IPS-18c (cell line): ENCODE measurements around the gene ENDOD1.
"Not testable (repeated sequence)": the region's sequence is repeated elsewhere in the genome, so short reads cannot be mapped to it uniquely, and the experiment has no call there.

Experiments
- H3K4me3 ChIP-seq: 2 replicates; pipeline ENCODE4 v1.7.0; 2013; ENCODE audit warnings: low read depth, mild to moderate bottlenecking, low read length, moderate library complexity; ENCODE audit not compliant: insufficient read depth
- H3K9me3 ChIP-seq: one replicate; pipeline ENCODE4 v1.6.1; 2013; ENCODE audit warnings: mild to moderate bottlenecking, low read length, moderate library complexity; ENCODE audit not compliant: control insufficient read depth, insufficient read depth

The ENDOD1 gene

DNA sequence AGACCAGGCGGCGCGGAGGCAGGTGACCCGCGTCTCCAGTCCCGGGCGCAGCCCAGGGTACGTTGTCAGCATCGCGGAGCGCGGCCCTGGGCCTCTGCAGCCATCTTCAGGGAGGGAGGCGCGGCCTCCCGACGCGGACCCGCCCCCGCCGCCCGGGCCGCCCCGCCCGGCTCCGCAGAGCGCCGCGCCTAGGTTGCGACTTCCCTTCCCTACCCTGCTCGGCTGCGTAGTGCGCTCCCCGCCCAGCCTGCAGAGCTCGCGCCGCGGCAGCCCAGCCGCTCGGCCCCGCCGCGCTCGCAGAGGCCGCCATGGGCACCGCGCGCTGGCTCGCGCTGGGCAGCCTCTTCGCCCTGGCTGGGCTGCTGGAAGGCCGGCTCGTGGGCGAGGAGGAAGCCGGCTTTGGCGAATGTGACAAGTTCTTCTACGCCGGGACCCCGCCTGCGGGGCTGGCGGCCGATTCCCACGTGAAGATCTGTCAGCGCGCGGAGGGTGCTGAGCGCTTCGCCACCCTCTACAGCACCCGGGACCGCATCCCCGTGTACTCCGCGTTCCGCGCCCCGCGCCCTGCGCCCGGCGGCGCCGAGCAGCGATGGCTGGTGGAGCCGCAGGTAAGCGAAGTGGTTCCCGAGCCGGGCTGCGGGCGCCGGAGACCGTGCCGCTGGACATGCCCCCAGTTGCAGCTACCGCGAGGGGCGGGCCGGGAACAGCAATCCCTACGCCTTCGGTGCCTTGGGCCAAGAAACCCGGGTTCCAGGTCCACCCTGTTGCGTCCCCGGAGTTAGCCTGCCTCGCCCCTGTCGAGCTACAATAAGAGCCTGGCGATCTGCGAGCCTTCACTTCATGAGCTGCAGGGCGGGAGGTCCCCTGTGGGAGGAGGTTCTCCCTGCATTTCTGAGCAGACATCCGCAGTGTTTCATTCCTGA is at the start of gene ENDOD1:
Gene ENDOD1 (plus strand): TSS at position 227 of the 923 bp plus-strand sequence. CDS start 82 bp downstream, at position 309.
- Histone ChIP-seq H3K4me3 (peak within 1 kb of the TSS; percentile 79), H3K9me3 (no peaks in the 10 kb centered on the region)

GRCh38 chr11:95042239-95042638 is 47.4 kb upstream of the ENDOD1 start:
- no peak overlapping the region for H3K4me3 ChIP-seq
- no peaks in the 10 kb centered on the region for H3K9me3 ChIP-seq

GRCh38 chr11:95042906-95043305 is 46.7 kb upstream of the ENDOD1 start:
- Histone ChIP-seq H3K4me3 (no peak overlapping the region), H3K9me3 (no peaks in the 10 kb centered on the region)

- Histone ChIP-seq H3K4me3 (no peak overlapping the region), H3K9me3 (no peaks in the 10 kb centered on the region)
Observed at GRCh38 chr11:95044010-95044409, 45.6 kb upstream of the ENDOD1 start.

- no peak overlapping the region for H3K4me3 ChIP-seq
Observed at GRCh38 chr11:95045812-95046211, 43.8 kb upstream of the ENDOD1 start.

DNA sequence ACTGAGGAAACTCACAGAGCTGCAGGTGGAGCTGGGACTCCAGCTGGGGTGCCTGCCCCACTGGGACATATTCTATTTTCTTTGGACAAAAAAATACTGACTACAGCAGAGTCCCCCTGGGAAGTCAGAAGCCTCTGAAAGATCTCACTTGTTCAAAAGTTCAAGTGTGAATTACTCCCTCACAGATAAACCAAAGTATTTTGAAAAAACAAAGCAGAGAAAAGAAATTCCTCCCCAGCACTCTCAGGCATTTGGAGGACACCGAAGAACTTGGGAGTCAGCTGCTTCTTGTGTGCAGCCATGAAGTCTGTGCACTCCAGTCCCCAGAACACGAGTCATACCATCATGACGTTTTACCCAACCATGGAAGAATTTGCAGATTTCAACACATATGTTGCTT is 40.5 kb upstream of the ENDOD1 start, which contains the start of gene KDM4F:
Gene KDM4F (plus strand): TSS at position 301 of the 400 bp plus-strand sequence.
- not testable (repeated sequence) for H3K9me3 ChIP-seq, H3K4me3 ChIP-seq

More at GRCh38 chr11:95045812-95046211, 43.8 kb upstream of the ENDOD1 start:
- H3K9me3 ChIP-seq, result no peaks in the 10 kb centered on the region

- Histone ChIP-seq H3K4me3 (no peak overlapping the region), H3K9me3 (no peaks in the 10 kb centered on the region)
Observed at GRCh38 chr11:95050595-95051202, 38.9 kb upstream of the ENDOD1 start.

GRCh38 chr11:95054356-95054755 is 35.3 kb upstream of the ENDOD1 start:
- Histone ChIP-seq H3K4me3 (no peak overlapping the region), H3K9me3 (no peaks in the 10 kb centered on the region)

DNA sequence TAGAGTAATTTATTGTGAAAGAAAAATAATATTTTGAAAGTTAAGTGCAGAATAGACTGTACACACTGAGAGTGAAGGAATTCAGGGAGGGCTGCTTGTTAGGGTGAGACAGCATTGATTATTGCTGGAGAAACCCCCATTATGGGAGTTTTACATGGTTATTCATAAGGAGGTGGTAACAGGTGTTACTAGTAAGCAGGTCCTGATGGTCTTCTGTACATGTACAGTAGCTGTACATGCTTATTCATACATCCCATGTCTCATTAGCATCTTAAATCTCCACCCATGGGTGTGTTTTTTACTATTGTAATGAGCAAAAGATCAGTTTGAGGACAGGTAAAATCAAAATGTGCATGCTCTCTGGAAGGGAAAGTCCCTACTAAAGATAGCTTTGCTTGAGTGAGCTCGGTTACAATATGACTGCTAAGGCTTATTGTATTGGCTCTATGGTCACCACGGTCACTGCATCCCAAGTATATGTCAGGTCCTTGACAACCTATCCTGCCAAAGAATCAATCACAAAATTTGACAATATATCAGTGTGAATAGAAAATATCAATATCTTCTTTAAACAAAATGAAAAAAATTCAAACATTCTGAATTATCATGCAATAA is 34.3 kb upstream of the ENDOD1 start:
- Histone ChIP-seq H3K4me3 (no peak overlapping the region), H3K9me3 (no peaks in the 10 kb centered on the region)

GRCh38 chr11:95057959-95058358 is 31.7 kb upstream of the ENDOD1 start:
- Histone ChIP-seq H3K9me3 (no peaks in the 10 kb centered on the region), H3K4me3 (no peak overlapping the region)

GRCh38 chr11:95058621-95059020 is 31.0 kb upstream of the ENDOD1 start:
- H3K9me3 ChIP-seq, result no peaks in the 10 kb centered on the region
- no peak overlapping the region for H3K4me3 ChIP-seq

DNA sequence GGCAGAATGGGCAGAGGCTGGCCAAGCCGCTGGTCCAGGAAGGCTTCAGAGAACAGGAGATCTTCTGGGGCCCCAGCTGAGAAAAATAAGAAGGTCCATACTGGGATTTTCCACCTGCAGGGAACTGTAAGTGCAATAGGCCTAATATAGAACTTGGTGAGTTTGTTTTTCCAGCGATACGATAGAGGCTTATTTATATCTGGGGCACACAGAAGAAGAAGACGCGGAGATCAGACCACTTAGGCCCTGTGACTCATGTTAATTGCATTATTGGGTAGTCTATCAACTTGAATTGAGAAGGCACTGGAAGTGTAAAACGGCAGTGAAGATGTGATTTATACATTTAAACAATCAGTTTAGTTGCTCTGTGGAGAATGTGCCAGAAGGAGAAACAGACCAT is 30.6 kb upstream of the ENDOD1 start:
- H3K4me3 ChIP-seq, result no peak overlapping the region
- no peaks in the 10 kb centered on the region for H3K9me3 ChIP-seq

GRCh38 chr11:95065336-95065735 is 24.3 kb upstream of the ENDOD1 start:
- Histone ChIP-seq H3K9me3 (peaks cover 3% of the 10 kb centered on the region), H3K4me3 (no peak overlapping the region)

- H3K4me3 ChIP-seq, result peak within 1 kb of the TSS; percentile 82
- peaks cover 3% of the 10 kb centered on the region for H3K9me3 ChIP-seq
Observed at GRCh38 chr11:95066716-95067038, 23.0 kb upstream of the ENDOD1 start, which contains the start of gene SRSF8. TSS of gene SRSF8 (plus strand) at chr11:95066919. CDS start at chr11:95067227, 308 bp downstream.

DNA sequence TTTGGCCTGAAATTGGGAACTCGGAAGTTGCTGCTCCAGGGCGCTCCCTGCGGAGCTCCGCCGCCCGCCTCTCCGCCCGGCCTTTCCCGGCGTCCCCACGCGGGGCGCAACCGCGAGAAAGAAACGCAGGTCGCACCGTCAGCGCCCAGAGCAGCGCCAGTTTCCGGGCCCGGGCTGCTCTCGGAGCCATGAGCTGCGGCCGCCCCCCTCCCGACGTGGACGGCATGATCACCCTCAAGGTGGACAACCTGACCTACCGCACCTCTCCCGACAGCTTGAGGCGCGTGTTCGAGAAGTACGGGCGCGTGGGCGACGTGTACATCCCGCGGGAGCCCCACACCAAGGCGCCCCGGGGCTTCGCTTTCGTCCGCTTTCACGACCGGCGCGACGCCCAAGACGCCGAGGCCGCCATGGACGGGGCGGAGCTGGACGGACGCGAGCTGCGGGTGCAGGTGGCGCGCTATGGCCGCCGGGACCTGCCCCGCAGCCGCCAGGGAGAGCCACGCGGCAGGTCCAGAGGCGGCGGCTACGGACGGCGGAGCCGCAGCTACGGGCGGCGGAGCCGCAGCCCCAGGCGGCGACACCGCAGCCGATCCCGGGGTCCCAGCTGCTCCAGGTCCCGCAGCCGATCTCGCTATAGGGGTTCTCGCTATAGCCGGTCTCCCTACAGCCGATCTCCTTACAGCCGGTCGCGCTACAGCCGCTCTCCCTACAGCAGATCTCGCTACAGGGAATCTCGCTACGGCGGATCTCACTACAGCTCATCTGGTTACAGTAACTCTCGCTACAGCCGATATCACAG is 22.4 kb upstream of the ENDOD1 start:
- H3K4me3 ChIP-seq, result peak overlapping the region; percentile 82
- H3K9me3 ChIP-seq, result peaks cover 3% of the 10 kb centered on the region

DNA sequence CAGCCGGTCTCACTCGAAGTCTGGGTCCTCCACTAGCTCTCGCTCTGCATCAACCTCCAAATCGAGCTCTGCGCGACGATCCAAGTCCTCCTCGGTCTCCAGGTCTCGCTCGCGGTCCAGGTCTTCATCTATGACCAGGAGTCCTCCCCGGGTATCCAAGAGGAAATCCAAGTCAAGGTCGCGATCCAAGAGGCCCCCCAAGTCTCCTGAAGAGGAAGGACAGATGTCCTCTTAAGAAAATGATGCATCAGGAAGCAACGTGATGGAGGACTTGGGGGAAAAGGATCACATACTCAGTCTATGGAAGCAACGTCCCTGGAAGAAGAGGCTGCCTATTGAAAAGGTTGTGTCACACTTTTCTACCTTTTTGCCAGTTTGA is 21.8 kb upstream of the ENDOD1 start:
- H3K9me3 ChIP-seq, result peaks cover 3% of the 10 kb centered on the region
- peak overlapping the region; percentile 82 for H3K4me3 ChIP-seq

- H3K4me3 ChIP-seq, result peak overlapping the region; percentile 82; the same call in 1 of the 2 replicates
- H3K9me3 ChIP-seq, result peaks cover 3% of the 10 kb centered on the region
Observed at GRCh38 chr11:95068549-95068948, 21.1 kb upstream of the ENDOD1 start.
